Body of pancreas (tissue), 4 donors: ENCODE data around the gene IMMT. TPM values are rescaled to one million over a fixed set of nuclear protein-coding genes. Genes with fewer than 3 reads are reported as not detected.

ENCODE experiments used
- ATAC-seq: fragments of 150-250 bp; one replicate; pipeline ENCODE4 v1.9.1; 2016
- DNase-seq, 4 donors: peaks; one replicate each; pipeline ENCODE4 v3.0.0-alpha.2; 2019
- H3K27ac ChIP-seq, 4 donors: fragments of 200-600 bp; sonication (generic); 1 replicate in 3 of 4; 2 replicates in 1 of 4; pipeline versions ENCODE4 v1.5.1 to v1.6.1; 2016 to 2019; ENCODE audit warnings: mild to moderate bottlenecking in 1 of 4, mixed read lengths in 1 of 4, moderate library complexity in 1 of 4
- H3K27me3 ChIP-seq, 2 donors: fragments of 200-600 bp; sonication (generic); one replicate each; pipeline ENCODE4 v1.6.0; 2016; ENCODE audit warnings: mild to moderate bottlenecking in 1 of 2
- H3K36me3 ChIP-seq, 2 donors: fragments of 200-600 bp; sonication (generic); replicated peaks in 1 of 2; 2 replicates each; pipeline ENCODE4 v1.5.1; 2016; ENCODE audit warnings: low read depth in 2 of 2; ENCODE audit not compliant: insufficient read depth in 1 of 2
- H3K4me1 ChIP-seq: fragments of 200-600 bp; sonication (generic); one replicate; pipeline ENCODE4 v1.6.0; 2016
- H3K4me3 ChIP-seq, 2 donors: fragments of 200-600 bp; sonication (generic); 1 replicate in 1 of 2; 2 replicates in 1 of 2; pipeline ENCODE4 v1.5.1; 2016 to 2019
- H3K9me3 ChIP-seq, 3 donors: fragments of 200-600 bp; sonication (generic); 1 replicate in 2 of 3; 2 replicates in 1 of 3; pipeline ENCODE4 v1.5.1; 2016
- POLR2A ChIP-seq, 3 donors: fragments of 450-650 bp; IDR thresholded peaks; one replicate each; pipeline ENCODE4 v1.6.1; 2016; ENCODE audit warnings: antibody characterized with exemption in 3 of 3, mild to moderate bottlenecking in 2 of 3
- WGBS, 2 donors: methylation state at CpG; one replicate each; pipeline ENCODE4 v1.1.5; 2017; 5-methylcytosine and 5-hydroxymethylcytosine counted together
- intact Hi-C: fragments of 100-400 bp; cut with DNase I; formaldehyde crosslinking; loops from one replicate; pipeline ENCODE4 v1.15.1; 2023
- total RNA-seq, 2 donors: library from RNA; depleted of rRNA; stranded (reverse); fragments of >200 nt; gene quantifications; one replicate each; pipeline ENCODE4 v1.1.0, GENCODE V29; 2016
- TF ChIP-seq, protein P1 (sequence below), 7 experiments: fragments of 450-650 bp in 4 of 7; fragments of 200-600 bp in 3 of 7; sonication (generic) in 3 of 7; IDR thresholded peaks; one replicate each; pipeline ENCODE4 v1.5.1; 2016 to 2019; ENCODE audit warnings: antibody characterized with exemption in 7 of 7

The IMMT gene
- total RNA-seq, 2 donors from 2014 or later: 37.1 to 46.1 TPM

GRCh38 chr2:86135653-86136052, 59.6 kb downstream of the IMMT start:
- 39 to 69% methylated on average over 5 of the region's 5 CpGs for WGBS, 2 donors
- peaks cover 20% of the 10 kb centered on the region for H3K4me1 ChIP-seq
- peak in 3 of 4 donors; percentile 6 to 26 (median 20) for DNase-seq
- peaks cover 33 to 43% of the 10 kb centered on the region in 2 donors for H3K36me3 ChIP-seq
- no peak overlapping the region for H3K4me3 ChIP-seq
- TF ChIP-seq POLR2A (IDR thresholded peaks at IDR 0.05): no peak
- peak overlapping the region in 3 of 4 donors; percentile 9 to 39 (median 10) for H3K27ac ChIP-seq
- intact Hi-C loops: no loop called here
- H3K9me3 ChIP-seq: no peaks in the 10 kb centered on the region
- peak; percentile 18 for ATAC-seq
- no peaks in the 10 kb centered on the region for H3K27me3 ChIP-seq

GRCh38 chr2:86134709-86135108, 60.6 kb downstream of the IMMT start:
- H3K9me3 ChIP-seq: no peaks in the 10 kb centered on the region
- DNase-seq (no peak), ATAC-seq (no peak)
- TF ChIP-seq, protein P1, sequence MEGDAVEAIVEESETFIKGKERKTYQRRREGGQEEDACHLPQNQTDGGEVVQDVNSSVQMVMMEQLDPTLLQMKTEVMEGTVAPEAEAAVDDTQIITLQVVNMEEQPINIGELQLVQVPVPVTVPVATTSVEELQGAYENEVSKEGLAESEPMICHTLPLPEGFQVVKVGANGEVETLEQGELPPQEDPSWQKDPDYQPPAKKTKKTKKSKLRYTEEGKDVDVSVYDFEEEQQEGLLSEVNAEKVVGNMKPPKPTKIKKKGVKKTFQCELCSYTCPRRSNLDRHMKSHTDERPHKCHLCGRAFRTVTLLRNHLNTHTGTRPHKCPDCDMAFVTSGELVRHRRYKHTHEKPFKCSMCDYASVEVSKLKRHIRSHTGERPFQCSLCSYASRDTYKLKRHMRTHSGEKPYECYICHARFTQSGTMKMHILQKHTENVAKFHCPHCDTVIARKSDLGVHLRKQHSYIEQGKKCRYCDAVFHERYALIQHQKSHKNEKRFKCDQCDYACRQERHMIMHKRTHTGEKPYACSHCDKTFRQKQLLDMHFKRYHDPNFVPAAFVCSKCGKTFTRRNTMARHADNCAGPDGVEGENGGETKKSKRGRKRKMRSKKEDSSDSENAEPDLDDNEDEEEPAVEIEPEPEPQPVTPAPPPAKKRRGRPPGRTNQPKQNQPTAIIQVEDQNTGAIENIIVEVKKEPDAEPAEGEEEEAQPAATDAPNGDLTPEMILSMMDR (IDR thresholded peaks at IDR 0.05): no peak
- no peak for TF ChIP-seq POLR2A (IDR thresholded peaks at IDR 0.05)
- intact Hi-C loops: no loop called here
- H3K27ac ChIP-seq: no peak overlapping the region
- peaks cover 20% of the 10 kb centered on the region for H3K4me1 ChIP-seq
- H3K27me3 ChIP-seq: no peaks in the 10 kb centered on the region
- no peak overlapping the region for H3K4me3 ChIP-seq
- 71 to 79% methylated on average over 4 of the region's 4 CpGs for WGBS, 2 donors
- peaks cover 33 to 47% of the 10 kb centered on the region in 2 donors for H3K36me3 ChIP-seq

GRCh38 chr2:86124683-86125082, 70.6 kb downstream of the IMMT start:
- H3K27ac ChIP-seq: no peak overlapping the region
- DNase-seq (no peak), ATAC-seq (no peak)
- no peaks in the 10 kb centered on the region for H3K27me3 ChIP-seq
- WGBS, 2 donors: 84 to 86% methylated on average over 5 of the region's 5 CpGs
- no peak overlapping the region for H3K4me3 ChIP-seq
- intact Hi-C loops: loop anchor here (10.0 kb wide), 1 partner anchor 360 kb away; no protein-coding TSS in a partner anchor
- no peaks in the 10 kb centered on the region for H3K4me1 ChIP-seq
- no peaks in the 10 kb centered on the region for H3K9me3 ChIP-seq
- peaks cover 15 to 70% of the 10 kb centered on the region in 2 donors for H3K36me3 ChIP-seq
- TF ChIP-seq POLR2A (IDR thresholded peaks at IDR 0.05): no peak
- TF ChIP-seq, protein P1 (IDR thresholded peaks at IDR 0.05): no peak

DNA sequence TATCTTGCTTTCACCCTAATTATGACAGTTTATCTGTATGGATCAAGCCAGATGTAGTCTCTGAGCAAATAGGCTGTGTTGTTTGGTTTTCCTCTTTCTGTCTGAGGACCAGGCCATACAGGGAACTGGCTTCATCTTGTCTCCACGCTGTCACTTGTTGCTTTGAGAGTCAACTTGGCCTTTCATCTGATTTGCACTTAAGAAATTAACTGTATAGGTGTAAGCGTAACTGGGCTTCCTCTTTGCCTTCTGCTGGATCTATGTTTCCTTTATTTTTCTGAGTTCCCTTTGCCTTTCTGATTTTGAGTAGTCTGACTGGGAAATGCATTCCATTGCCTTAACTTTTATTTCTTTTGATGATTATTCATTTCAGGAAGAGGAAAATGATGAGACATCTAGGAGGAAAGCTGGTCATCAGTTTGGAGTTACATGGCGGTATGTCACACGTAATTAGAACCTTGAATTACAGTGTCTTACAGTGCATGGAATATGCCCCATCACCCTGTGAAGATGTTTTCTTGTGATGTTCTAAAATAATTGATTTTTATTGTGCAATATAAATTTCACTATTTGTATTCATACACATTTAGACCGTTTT, 71.8 kb downstream of the IMMT start:
- 78 to 82% methylated on average over 5 of the region's 5 CpGs for WGBS, 2 donors
- Histone ChIP-seq H3K27me3 (no peaks in the 10 kb centered on the region), H3K27ac (no peak overlapping the region), H3K4me1 (no peaks in the 10 kb centered on the region), H3K36me3 (peaks cover 15 to 71% of the 10 kb centered on the region in 2 donors), H3K9me3 (no peaks in the 10 kb centered on the region), H3K4me3 (no peak overlapping the region)
- ATAC-seq (no peak), DNase-seq (no peak)
- intact Hi-C loops: loop anchor here (10.0 kb wide), 1 partner anchor 361 kb away; no protein-coding TSS in a partner anchor
- no peak for TF ChIP-seq POLR2A (IDR thresholded peaks at IDR 0.05)
- TF ChIP-seq, protein P1 (IDR thresholded peaks at IDR 0.05): no peak

DNA sequence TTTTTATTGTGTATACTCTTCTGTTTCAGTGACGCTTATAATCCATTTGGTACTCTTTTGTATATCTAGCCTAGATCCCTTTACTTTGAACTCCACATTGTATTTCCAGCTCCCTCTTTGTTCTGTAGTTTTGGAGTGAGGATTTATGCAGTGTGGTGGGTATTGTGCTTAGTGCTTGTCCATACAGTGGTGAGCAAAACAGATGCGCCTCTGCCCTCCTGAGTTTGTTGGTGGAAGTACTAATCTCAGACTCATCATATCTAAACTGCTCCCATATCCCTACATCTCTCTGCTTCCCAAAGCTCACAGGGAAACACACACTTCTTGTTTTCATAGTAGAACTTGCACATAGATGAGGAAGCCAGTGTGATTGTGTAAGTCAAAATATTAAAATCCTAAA, 77.1 kb downstream of the IMMT start:
- WGBS, 2 donors: 90% methylated on average over 2 of the region's 2 CpGs
- no peaks in the 10 kb centered on the region for H3K9me3 ChIP-seq
- no peak overlapping the region for H3K27ac ChIP-seq
- H3K27me3 ChIP-seq: no peaks in the 10 kb centered on the region
- no peaks in the 10 kb centered on the region for H3K4me1 ChIP-seq
- intact Hi-C loops: no loop called here
- DNase-seq (no peak), ATAC-seq (no peak)
- TF ChIP-seq POLR2A (IDR thresholded peaks at IDR 0.05): no peak
- TF ChIP-seq, protein P1 (IDR thresholded peaks at IDR 0.05): no peak
- no peak overlapping the region for H3K4me3 ChIP-seq
- peaks cover 9 to 59% of the 10 kb centered on the region in 2 donors for H3K36me3 ChIP-seq
